ENCODE data around the gene SIGLECL1.

- TF ChIP-seq CTCF (IDR thresholded peaks at IDR 0.05): no peak
- TF ChIP-seq POLR2A (IDR thresholded peaks at IDR 0.05): no peak
These were observed 34.8 kb downstream of the SIGLECL1 start for GRCh38 chr19:51285682-51286081.

All from body of pancreas (tissue), 4 donors.